ENCODE results near the gene NUDT4. TPM values are rescaled to one million over a fixed set of nuclear protein-coding genes. Genes with fewer than 3 reads are reported as not detected.

Gene NUDT4
- total and polyA plus RNA-seq, 10 of the 15 experiments (the other 5 are each of a cell fraction or from before 2014, with no cell fraction given) = 26.6 to 91.6 (median 63.1) TPM

DNA sequence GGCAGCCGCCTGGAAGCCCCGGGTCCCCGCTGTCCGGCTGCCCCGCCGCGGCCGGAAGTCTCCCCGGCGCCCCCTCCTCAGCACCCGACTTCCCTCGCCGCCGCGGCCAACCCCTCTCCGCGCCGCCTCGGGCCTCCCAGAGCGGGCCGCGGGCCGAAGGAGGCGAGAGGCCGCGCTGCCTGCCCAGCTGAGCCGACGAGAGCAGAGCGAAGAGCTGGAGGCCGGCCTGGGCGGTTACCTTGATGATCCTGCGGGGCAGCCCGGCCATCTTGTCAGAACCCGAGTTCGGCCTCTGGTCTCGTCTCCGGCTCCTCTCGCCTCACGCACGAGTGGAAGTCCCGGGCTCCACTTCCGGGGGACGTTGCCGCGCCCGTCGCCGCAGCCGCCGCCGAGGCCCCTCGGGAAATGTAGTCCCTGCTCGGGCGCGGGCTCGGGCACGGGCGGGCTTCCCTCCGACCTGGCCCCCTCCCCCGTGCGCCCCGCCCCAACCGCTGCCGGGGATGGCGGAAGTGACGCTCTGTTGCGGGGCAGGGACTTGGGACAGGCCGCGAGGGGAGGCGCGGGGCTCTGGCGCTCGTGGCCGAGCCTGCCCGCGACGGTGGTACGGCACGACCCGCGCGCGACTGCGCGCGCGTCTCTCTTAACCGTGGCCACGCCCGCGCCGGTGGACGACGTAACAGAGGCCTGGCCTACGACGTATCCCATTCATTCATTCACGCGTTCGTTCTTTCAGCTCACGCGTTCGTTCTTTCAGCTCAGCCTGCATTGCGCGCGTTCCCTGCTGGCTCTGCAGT lies 64.1 kb downstream of the NUDT4 start, which contains the start of gene UBE2N:
UBE2N (minus strand) TSS at position 331 of the 794 bp plus-strand sequence; CDS start at position 268, 63 bp downstream.
- intact Hi-C loops (cut with micrococcal nuclease; ENCODE audit: unreplicated experiment) (loop anchor here (1.0 kb wide), 1 partner anchor 25 kb away; the partner anchor contains the start of gene MRPL42), in situ Hi-C loops (cut with MboI) (no loop called here)
- peak within 1 kb of the TSS; percentile 83 for H3K4me3 ChIP-seq
- ChIA-PET SMC1A (ENCODE audit: uncharacterized antibody, unreplicated experiment) (interaction anchor here (0.8 to 1.6 kb wide), 5 partner anchors 10 to 31 kb away, joined by 3 to 5 read pairs (median 4); no protein-coding TSS in a partner anchor), RAD21 (ENCODE audit: unreplicated experiment) (interaction anchor here (1.6 to 1.8 kb wide), 2 partner anchors 31 to 455 kb away, joined by 4 to 6 read pairs; no protein-coding TSS in a partner anchor), CTCF (interaction anchor here (0.7 to 4.6 kb wide), 5 partner anchors 13 to 454 kb away, joined by 3 to 17 read pairs (median 6); partner anchors contain the start of gene MRPL42), POLR2A (interaction anchor here (0.5 to 1.9 kb wide), 6 partner anchors 9 to 60 kb away, joined by 3 to 6 read pairs (median 4); no protein-coding TSS in a partner anchor)
- peak within 1 kb of the TSS; percentile 73 for H3K27ac ChIP-seq (ENCODE audit: control insufficient read depth, insufficient read depth)
- ATAC-seq (peak; percentile 87), FAIRE-seq (no peak), DNase-seq (ENCODE audit: low read depth, low spot score) (peak; percentile 70)
- peak within 1 kb of the TSS; percentile 86 for H3K4me2 ChIP-seq (ENCODE audit: control insufficient read depth, insufficient read depth)
- peaks cover 56% of the 10 kb centered on the region for H3K79me2 ChIP-seq (ENCODE audit: control insufficient read depth, insufficient read depth, low read length)
- no peaks in the 10 kb centered on the region for H3K27me3 ChIP-seq (replicated peaks in 1 of 2; ENCODE audit: control insufficient read depth in 2 of 2, insufficient read depth in 2 of 2, low read length in 1 of 2)
- no peaks in the 10 kb centered on the region for H3K9me3 ChIP-seq (replicated peaks; ENCODE audit: control insufficient read depth, insufficient read depth, low read length)
- H3K36me3 ChIP-seq (ENCODE audit: control insufficient read depth in 2 of 2, insufficient read depth in 2 of 2, low read length in 1 of 2) = no peaks in the 10 kb centered on the region
- under 1% methylated on average over 90 of the region's 105 CpGs for WGBS (ENCODE audit: insufficient coverage, insufficient replicate concordance, low lambda C conversion rate, missing lambda C conversion rate)
- H2AFZ ChIP-seq (ENCODE audit: control insufficient read depth, low read depth, low read length) = peak within 1 kb of the TSS; percentile 72
- peak within 1 kb of the TSS; percentile 84 for H3K9ac ChIP-seq (ENCODE audit: control insufficient read depth, insufficient read depth, low read length)
- no peaks in the 10 kb centered on the region for H4K20me1 ChIP-seq (ENCODE audit: control insufficient read depth, insufficient read depth)
- peaks cover 9% of the 10 kb centered on the region for H3K4me1 ChIP-seq (ENCODE audit: control insufficient read depth, insufficient read depth, low read length)
- BruUV-seq (replicated peaks) = no TSS peak
- TF ChIP-seq, protein P1, sequence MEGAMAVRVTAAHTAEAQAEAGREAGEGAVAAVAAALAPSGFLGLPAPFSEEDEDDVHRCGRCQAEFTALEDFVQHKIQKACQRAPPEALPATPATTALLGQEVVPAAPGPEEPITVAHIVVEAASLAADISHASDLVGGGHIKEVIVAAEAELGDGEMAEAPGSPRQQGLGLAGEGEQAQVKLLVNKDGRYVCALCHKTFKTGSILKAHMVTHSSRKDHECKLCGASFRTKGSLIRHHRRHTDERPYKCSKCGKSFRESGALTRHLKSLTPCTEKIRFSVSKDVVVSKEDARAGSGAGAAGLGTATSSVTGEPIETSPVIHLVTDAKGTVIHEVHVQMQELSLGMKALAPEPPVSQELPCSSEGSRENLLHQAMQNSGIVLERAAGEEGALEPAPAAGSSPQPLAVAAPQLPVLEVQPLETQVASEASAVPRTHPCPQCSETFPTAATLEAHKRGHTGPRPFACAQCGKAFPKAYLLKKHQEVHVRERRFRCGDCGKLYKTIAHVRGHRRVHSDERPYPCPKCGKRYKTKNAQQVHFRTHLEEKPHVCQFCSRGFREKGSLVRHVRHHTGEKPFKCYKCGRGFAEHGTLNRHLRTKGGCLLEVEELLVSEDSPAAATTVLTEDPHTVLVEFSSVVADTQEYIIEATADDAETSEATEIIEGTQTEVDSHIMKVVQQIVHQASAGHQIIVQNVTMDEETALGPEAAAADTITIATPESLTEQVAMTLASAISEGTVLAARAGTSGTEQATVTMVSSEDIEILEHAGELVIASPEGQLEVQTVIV (IDR thresholded peaks at IDR 0.05; ENCODE audit: borderline replicate concordance, partially characterized antibody) = peak; percentile 51
- TF ChIP-seq, protein P2, sequence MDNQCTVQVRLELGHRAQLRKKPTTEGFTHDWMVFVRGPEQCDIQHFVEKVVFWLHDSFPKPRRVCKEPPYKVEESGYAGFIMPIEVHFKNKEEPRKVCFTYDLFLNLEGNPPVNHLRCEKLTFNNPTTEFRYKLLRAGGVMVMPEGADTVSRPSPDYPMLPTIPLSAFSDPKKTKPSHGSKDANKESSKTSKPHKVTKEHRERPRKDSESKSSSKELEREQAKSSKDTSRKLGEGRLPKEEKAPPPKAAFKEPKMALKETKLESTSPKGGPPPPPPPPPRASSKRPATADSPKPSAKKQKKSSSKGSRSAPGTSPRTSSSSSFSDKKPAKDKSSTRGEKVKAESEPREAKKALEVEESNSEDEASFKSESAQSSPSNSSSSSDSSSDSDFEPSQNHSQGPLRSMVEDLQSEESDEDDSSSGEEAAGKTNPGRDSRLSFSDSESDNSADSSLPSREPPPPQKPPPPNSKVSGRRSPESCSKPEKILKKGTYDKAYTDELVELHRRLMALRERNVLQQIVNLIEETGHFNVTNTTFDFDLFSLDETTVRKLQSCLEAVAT (IDR thresholded peaks at IDR 0.05) = no peak
- peak; percentile 71; the same call in 1 of the 2 replicates for TF ChIP-seq DPF2 (IDR thresholded peaks at IDR 0.05)
- TF ChIP-seq SRF (IDR thresholded peaks at IDR 0.05; ENCODE audit: low read depth in 2 of 2, low read length in 2 of 2) = peak in 1 of 2 experiments; percentile 56; a peak in 1 of 4 replicates
- no peak for TF ChIP-seq NFXL1 (IDR thresholded peaks at IDR 0.05; ENCODE audit: borderline replicate concordance)
- peak; percentile 99 for TF ChIP-seq ZNF24 (IDR thresholded peaks at IDR 0.05)
- peak; percentile 83 for TF ChIP-seq LARP7 (IDR thresholded peaks at IDR 0.05)
- no peak for TF ChIP-seq ESRRA (IDR thresholded peaks at IDR 0.05; ENCODE audit: low read length)
- TF ChIP-seq, protein P3, sequence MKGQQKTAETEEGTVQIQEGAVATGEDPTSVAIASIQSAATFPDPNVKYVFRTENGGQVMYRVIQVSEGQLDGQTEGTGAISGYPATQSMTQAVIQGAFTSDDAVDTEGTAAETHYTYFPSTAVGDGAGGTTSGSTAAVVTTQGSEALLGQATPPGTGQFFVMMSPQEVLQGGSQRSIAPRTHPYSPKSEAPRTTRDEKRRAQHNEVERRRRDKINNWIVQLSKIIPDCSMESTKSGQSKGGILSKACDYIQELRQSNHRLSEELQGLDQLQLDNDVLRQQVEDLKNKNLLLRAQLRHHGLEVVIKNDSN (IDR thresholded peaks at IDR 0.05; ENCODE audit: borderline replicate concordance, extremely low read length, insufficient read depth, low read depth, low read length) = no peak
- 0 out of 3 replicates have a peak, but pooled peaks have one; percentile 21 for TF ChIP-seq POU2F2 (IDR thresholded peaks at IDR 0.05; ENCODE audit: borderline replicate concordance, low read depth, low read length)
- TF ChIP-seq, protein P4, sequence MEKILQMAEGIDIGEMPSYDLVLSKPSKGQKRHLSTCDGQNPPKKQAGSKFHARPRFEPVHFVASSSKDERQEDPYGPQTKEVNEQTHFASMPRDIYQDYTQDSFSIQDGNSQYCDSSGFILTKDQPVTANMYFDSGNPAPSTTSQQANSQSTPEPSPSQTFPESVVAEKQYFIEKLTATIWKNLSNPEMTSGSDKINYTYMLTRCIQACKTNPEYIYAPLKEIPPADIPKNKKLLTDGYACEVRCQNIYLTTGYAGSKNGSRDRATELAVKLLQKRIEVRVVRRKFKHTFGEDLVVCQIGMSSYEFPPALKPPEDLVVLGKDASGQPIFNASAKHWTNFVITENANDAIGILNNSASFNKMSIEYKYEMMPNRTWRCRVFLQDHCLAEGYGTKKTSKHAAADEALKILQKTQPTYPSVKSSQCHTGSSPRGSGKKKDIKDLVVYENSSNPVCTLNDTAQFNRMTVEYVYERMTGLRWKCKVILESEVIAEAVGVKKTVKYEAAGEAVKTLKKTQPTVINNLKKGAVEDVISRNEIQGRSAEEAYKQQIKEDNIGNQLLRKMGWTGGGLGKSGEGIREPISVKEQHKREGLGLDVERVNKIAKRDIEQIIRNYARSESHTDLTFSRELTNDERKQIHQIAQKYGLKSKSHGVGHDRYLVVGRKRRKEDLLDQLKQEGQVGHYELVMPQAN (conservative IDR thresholded peaks at IDR 0.05) = peak; percentile 70
- TF ChIP-seq, protein P5, sequence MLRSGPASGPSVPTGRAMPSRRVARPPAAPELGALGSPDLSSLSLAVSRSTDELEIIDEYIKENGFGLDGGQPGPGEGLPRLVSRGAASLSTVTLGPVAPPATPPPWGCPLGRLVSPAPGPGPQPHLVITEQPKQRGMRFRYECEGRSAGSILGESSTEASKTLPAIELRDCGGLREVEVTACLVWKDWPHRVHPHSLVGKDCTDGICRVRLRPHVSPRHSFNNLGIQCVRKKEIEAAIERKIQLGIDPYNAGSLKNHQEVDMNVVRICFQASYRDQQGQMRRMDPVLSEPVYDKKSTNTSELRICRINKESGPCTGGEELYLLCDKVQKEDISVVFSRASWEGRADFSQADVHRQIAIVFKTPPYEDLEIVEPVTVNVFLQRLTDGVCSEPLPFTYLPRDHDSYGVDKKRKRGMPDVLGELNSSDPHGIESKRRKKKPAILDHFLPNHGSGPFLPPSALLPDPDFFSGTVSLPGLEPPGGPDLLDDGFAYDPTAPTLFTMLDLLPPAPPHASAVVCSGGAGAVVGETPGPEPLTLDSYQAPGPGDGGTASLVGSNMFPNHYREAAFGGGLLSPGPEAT (IDR thresholded peaks at IDR 0.05; ENCODE audit: low read depth) = no peak
- TF ChIP-seq SMARCA5 (IDR thresholded peaks at IDR 0.05) = peak; percentile 3; the same call in 1 of the 2 replicates

Measured in GM12878 (cell line).